GM19099 (cell line): Measurements from ENCODE around the gene RHEX.

Experiments used
- POLR2A ChIP-seq: IDR thresholded peaks from 3 replicates; pipeline ENCODE4 v1.6.1; 2011; ENCODE audit warnings: low read depth; ENCODE audit not compliant: insufficient read length; ENCODE audit errors: extremely low read depth

The RHEX gene

DNA sequence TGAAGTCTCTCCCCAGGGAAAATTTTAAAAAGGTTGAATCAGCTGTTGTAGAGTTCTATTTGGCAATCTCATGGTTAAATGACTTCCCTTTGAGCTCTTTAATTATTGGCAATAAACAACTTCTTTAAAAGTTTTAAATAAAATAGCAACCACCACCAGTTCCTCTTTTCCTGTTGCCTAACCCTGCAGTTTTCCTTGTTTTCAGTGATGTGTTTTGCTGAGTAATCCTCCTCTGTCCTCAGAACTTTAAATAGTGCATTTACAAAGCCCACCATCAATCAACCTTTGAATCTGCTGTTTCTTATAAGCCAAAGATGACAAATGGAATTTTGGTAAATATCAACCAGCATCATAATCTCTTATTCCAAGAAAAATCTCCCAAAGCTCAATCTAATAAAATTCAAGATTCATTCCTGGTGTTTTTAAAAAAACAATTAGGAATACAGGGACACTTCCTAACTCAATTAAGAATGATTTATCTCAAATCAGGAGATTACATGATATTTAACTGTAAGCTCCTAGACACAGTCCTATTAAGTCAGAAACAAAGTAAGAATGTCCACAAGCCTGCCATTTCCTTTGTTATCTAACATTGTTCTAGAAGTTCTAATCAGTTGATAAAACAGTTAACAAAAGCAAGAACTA lies 49.4 kb downstream of the RHEX start:
- no peak for TF ChIP-seq POLR2A

DNA sequence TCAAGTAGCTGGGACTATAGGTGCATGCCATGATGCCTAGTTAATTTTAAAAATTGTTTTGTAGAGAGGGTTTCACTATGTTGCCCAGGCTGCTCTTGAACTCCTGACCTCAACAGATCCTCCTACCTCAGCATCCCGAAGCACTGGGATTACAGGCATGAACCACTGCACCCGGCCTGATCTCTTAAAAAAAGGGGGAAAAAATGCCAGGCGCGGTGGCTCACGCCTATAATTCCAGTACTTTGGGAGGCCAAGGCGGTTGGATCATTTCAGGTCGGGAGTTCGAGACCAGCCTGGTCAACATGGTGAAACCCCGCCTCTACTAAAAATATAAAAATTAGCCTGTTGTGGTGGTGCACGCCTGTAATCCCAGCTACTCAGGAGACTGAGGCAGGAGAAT lies 51.0 kb downstream of the RHEX start:
- no peak for TF ChIP-seq POLR2A

DNA sequence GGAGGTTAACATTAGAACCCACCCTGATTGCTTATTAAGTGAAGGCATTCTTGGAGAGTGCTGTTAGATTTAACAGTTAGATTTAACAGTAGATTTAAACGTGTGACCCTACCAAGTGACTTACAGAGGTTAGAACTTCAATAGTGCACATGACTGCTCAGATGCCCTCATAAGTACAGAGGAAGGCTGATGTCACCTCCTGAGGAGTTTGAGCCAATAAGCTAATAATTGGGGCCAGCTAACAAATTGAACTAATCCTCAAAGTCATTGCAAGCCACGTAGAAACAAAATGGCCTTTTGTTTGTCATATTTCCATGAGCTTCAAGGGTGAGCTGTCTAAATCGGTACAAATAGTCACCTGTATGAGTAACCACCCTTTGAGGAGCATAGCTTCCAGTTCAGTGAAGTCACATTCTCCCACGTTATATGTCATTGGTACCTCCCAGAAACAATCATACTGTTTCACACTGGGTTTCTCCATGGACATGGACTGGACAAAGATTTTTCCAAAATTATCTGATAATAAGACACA lies 52.6 kb downstream of the RHEX start:
- no peak for TF ChIP-seq POLR2A

DNA sequence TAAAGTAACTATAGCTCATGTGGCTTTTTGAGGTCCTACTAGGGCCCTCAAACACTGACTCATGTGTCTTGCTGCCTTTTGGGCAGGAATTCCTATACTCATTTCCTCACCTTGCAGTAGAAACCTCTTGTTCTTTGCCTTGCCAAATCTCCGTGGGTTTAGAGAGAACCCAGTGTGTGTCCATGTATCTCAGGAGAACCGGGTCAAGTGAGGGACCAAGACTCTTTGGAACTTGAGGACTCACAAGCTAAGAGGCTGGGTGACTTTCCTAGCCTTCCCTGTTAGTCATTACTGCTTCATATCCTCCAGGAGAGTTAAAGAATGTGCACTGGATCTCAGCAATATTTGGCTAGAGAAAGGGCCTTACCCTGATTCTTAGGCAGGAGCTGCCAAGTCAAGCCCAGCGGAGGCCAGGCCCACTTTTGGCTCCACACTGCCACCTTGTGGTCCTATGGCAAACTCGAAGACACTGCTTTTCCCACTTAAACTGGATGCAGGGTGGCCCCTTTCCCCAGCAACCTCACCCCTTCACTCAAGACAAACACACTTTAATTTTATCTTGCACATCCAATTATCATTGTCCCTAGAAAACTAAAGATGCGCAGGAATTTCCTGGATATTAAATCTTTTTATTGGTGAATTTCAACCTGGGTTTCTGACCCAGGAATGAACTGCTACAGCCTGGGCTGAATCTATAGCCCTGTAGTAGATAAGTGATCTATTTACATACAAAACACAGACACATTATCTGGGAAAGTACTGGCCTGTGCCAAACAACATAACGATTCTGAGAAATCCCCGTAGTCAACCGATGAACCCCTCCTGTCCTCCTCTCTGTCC lies 53.6 kb downstream of the RHEX start:
- TF ChIP-seq POLR2A: no peak

DNA sequence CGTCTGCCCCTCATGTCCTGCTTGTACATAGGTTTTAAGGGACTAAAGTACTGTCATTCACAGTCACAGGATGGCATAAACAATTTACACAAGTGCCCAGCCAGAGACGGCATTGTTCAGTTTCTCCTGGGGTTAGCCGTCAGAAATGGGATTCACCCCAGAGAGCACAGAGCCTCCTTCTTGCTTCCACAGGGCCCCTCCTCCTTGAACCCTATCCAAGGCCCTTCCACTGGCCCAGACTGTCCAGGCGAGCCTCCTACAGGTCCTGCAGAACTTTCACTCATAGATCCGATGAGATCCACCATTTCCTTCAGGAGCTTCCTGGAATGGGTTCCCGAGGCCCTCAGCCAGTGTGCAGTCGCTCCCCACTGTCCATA lies 54.2 kb downstream of the RHEX start:
- no peak for TF ChIP-seq POLR2A

DNA sequence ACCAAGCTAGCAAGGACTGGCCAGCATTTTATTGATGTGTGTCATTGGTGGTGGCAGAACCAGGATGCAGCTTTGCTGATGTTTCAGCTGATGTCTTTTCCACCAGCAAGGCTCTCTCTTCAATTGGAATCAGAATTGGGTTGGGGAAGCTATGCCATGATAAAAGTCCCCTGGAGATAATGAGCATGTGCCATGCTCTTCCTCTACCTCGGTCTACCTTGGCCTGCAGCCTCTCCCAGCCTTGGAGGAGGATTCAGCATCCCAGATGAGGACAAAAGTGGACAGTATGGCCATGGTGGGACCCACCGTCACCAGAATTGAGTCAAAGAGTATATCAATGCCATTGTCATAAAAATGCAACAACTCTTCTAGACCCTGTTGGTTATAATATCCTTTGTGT lies 55.7 kb downstream of the RHEX start:
- no peak for TF ChIP-seq POLR2A

DNA sequence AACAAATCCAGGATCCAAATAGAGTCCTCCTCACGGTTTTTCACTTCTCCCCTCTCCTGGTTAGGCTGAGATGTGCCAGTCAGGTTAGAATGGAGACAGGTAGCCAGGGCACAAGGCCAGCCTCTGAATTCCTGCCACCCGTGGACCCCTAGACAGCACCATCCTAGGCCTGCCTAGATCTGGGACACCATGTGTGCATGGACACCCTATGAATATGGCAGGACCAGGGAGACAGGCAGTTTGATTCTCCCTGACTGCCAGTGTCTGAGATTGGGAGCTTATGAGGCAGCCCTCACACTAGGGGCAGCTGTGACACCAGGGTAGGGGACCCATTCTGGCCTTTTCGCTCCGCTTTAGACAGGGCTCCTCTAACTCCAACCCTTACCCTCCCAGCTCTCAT lies 56.7 kb downstream of the RHEX start:
- TF ChIP-seq POLR2A: no peak

DNA sequence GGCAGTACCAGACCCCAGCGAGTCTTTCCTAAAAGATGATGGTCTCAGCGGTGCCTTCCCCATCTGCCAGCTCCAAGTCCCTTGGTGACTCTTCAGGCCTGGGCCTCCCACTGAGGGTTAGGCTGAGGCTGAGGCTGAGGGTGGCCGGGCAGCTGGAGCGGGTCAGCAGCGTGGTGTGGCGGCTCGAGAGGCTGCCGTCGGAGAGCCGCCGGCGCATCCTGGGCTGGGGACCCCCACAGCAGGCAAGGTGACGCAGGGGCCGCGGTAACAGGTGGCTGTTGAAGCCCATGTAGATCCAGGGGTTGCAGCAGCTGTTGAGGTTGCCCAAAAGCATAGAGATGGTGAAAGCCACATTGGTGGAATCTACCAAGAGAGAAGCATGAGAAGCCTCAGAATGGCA lies 57.2 kb downstream of the RHEX start:
- no peak for TF ChIP-seq POLR2A

DNA sequence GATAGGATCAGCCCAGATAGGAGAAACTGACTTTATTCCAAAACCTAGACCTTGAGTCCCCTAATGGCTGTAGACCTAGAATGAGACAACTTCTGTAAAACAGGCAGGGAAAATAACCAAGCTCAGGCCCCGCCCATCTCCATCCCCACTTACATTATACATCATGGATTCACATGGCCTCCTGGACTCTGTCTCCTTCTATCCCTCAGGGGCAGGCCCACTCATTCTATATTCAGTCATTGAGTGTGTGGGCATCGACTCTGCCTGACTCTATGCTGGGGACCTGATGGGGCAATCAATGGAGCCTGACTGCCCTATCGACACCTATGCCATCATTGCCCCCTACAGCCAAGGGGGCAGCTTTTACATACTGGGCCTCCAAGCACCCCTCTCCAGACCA lies 57.8 kb downstream of the RHEX start:
- no peak for TF ChIP-seq POLR2A

DNA sequence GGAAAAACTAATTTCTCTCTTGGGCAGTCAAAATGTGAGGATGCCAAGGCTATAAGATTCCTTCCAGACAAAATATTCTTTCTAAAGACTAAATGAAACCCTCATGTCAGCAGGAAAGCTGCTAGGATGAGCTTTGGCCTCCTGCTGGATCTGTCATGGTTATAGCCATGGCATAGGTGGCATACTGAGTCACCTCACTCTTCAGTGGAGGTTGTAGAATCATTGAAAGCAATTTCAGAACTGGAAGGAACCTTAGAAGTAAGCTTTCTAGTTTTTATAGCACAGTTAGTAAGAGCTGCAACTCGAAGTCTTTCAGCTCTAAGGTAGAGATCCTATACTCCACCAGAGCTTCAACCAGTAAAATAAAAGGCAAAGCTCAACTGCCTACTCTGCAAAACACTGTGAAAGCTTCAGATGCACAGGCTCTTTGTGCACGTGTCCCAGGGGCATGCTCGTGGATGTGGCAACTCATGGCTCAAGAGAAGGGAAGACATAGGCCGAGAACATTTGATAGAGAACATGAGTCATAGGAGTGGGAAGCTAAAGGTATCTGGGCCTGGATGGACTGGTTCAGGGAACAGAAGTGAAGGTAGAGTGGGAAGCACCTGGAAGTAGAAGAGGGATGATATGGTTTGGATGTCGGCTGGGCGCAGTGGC lies 58.4 kb downstream of the RHEX start:
- TF ChIP-seq POLR2A: no peak

DNA sequence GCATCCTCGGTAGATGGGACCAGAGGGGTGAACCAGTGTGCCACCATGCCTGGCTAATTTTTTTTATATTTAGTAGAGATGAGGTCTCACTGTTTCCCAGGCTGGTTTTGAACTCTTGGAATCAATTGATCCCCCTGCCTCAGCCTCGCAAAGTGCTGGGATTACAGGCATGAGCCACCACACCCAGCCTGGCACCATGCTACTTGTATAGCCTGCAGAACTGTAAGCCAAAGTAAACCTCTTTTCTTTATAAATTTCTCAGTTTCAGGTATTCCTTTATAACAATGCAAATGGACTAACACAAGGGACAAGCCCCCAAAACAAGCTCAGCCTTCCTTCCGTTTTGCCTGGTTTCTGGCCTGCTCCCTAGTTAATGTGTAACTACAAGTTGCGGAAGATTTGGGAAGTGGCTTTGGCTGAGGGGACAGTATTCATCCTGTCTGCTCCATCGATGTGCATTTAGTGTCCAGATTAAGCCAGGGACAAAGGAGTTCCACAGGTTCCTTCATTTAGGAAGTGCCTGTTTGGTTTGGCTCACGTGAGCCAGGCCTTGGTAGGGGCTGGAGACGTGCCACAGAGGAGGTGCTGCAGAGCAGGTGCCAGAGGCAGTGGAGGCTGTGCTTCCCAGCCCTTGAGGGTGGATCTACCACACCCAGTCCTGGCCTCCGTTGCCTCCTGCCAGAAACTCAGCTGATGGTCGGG lies 59.8 kb downstream of the RHEX start:
- no peak for TF ChIP-seq POLR2A

DNA sequence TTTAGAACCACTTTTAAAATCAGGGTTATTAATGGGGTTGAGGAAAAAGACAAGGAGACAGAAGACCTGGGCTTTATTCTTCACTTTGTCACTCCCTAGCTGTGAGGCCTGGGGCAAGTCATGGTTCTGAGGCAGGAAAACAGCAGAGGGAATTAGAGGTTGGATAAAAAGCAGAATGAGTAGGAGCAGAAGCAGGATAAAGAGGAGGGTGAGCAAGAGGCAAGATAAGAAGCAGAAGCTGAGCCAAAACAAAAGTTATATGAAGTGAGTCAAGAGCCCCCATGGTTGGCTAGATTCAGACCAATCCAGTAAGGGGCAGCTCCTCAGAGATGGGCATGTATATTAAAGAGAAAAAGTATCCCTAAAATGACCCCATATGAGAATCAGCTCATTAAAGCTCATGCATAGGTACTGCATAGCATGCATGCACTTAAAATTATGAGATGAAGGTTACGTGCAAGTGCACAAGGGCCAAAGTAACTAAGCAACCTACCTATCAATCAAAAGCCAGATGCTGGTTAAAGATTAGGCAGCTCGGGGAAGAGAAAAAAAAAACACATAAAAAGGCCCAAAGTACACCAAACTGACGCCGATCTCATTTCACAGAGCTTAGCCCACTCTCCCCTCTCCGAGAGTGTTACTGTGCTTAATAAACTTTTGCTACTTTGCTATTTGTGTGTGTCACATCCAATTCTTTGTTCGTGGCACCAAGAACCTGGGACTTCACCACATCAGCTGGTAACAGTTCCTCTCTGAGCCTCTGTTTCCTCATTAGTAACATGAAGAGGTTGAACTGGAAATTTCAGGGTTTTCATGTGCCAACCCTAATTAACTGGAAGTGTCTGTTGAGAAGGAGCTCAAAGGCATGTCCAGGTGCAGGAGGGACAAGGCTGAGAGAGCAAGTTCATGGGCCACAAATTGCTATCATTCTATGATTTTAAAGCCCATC lies 62.0 kb downstream of the RHEX start:
- no peak for TF ChIP-seq POLR2A

DNA sequence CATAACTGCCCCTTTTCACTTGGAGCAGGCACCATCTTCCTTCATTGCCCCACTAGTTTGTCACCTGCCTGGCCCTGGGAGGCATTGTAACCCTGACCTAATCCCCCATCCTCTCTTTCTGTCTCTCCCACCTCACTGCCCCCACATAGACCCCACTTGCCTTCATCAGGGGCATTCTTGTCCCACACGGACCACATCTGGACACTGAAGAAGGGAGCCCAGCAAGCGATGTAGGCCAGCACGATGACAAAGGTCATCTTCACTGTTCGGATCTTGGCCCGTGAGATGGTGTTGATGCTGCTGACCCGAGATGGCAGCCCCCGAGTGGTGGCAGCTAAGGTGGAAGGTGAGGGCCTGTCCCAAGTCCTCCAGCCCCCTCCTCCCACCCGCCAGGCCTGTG lies 62.8 kb downstream of the RHEX start:
- TF ChIP-seq POLR2A: no peak
